Superior temporal gyrus (tissue), 1 donor: ENCODE data around the gene YBX2.
"Not testable (repeated sequence)": the region's sequence is repeated elsewhere in the genome, so short reads cannot be mapped to it uniquely, and the experiment has no call there.

Source experiments
- DNase-seq: peaks from one replicate; pipeline ENCODE4 v3.0.0-alpha.2; 2016; ENCODE audit errors: extremely low spot score

The YBX2 gene

DNA sequence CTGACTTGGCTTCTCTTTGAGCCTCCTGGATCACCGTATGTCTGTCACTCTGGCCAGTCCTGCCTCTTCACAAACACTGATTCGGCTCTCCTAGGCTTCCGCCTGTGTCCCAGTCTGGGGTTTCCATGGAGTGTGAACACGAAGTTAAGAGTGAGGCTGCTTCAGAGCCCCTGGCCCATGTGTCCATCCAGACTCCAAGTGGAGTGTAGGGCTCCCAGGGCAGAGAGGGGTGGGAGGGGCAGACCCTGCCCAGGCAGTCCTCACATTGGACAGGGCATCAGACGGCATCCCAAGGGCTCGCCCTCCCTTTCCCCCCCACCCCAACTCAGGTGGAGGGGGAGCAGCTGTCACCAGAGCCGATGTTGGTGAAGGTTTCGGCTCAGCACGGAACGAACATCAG is 50.6 kb downstream of the YBX2 start:
- not testable (repeated sequence) for DNase-seq

- DNase-seq, result no peak
Observed at GRCh38 chr17:7243453-7243729, 51.0 kb downstream of the YBX2 start.

- peak; percentile 97 for DNase-seq
Observed at GRCh38 chr17:7242717-7243452, 51.6 kb downstream of the YBX2 start.

GRCh38 chr17:7241783-7242716 is 52.4 kb downstream of the YBX2 start, which contains the start of gene GABARAP:
GABARAP (minus strand) TSS chr17:7242449; CDS start chr17:7242330, 119 bp downstream.
- DNase-seq, result peak; percentile 97

GRCh38 chr17:7241090-7241733 is 53.2 kb downstream of the YBX2 start:
- no peak for DNase-seq

DNA sequence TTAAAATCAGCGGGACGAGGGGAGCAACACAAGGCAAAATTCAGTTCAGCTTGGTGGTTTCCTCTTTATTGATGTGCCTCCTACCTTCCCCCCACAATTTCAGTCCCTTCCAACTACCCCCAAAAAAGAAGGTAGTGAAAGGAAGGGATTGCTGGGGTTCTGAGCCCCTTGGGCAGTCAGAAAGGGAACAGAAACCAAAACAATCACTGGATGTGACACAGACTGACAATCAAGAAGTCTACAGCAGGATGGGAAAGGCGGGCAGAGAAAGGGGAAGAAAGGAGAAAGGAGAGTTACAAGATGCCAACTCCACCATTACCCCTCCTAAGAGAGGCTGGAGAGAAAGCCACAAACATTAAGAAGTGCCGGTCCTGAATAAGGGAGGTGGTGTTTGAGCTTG is 54.1 kb downstream of the YBX2 start:
- no peak for DNase-seq

- peak; percentile 100 for DNase-seq
Observed at GRCh38 chr17:7239091-7240027, 55.1 kb downstream of the YBX2 start, which contains the start of gene PHF23. PHF23 (minus strand) TSS chr17:7239457; CDS start chr17:7239279, 178 bp downstream.

DNA sequence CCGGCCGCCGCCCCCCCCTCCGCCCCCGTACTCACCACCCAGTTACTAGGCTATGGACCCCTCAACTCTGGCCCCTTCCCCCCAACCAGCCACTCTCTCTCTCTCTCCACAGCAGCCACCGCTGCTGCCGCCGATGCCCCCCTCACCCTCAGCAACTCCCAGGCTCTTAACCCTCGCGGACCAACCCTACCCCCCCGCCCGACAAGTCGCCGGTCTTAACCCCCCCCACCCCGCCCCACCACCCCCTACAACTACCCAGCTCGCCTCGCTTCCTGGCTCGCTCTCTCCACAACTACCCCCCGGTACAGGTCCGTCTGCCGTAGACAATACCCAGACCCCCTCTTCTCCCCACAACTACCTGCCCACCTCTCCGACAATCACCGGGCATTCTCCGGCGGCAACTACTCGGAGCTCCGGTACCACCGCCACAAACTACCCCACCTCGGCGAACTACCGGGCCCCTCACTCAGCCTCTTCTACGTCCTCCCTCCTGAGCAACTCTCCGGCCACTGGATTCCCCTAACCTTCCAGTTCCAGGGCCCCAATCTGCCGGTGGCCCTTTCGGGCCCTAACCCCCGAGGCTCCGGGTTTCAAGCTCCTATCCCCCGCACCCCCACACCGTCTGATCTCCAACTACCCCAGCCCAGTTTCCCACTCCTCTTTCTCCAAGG is 55.9 kb downstream of the YBX2 start:
- no peak for DNase-seq
